Lower leg skin (tissue), 3 donors: ENCODE data around the gene ASGR2.

Experiments used
- CTCF ChIP-seq, 3 donors: fragments of 450-650 bp; IDR thresholded peaks; one replicate each; pipeline ENCODE4 v1.5.1; 2016; ENCODE audit warnings: antibody characterized with exemption in 3 of 3, mild to moderate bottlenecking in 3 of 3, moderate library complexity in 2 of 3
- POLR2A ChIP-seq, 2 donors: fragments of 450-650 bp; IDR thresholded peaks; one replicate each; pipeline ENCODE4 v1.6.1; 2016 to 2017; ENCODE audit warnings: antibody characterized with exemption in 2 of 2, mild to moderate bottlenecking in 1 of 2, moderate library complexity in 1 of 2

DNA sequence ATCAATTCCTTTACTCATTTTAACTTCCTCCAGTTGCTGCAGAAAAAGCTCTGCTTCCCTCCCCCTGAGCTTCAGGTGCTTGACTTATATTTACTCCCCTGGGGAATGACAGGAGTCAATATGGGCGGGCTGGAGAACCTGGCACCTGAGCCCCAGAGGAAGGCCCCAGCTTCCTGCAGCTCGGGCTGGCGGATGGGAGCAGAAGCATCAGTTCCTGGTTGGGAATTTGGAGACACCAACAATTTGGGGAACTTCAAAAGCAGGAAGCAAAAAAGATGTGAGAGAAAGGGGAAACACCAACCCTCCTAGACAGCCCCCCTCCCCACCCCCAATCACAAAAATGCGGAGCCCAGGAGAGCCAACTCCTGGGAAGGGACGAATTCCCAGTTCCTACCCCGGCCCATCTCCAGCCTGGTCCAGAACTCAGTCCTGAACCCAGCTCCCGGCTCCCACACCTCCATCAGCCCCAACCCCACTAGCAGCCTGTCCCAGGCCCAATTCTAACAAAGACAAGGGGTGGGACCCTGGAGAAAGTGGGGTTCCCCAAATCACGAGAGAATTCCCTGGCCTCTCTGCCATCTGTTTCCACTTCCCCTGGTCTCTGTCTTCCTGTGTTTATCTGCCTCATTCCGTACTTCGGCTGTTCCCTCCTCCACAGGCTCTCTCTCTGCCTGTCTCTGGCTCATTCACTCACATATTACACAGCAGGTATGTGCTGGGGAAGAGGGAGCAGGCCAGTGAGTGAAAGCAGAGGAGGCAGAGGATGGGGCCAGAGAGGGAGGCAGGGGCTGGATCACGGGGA, 16.2 kb upstream of the ASGR2 start:
- no peak for TF ChIP-seq CTCF (IDR thresholded peaks at IDR 0.05)
- no peak for TF ChIP-seq POLR2A (IDR thresholded peaks at IDR 0.05)
